GM21786 (cell line): Measurements from ENCODE around the gene VIPR1.
"Not testable (repeated sequence)": the region's sequence is repeated elsewhere in the genome, so short reads cannot be mapped to it uniquely, and the experiment has no call there.

Source experiments
- ATAC-seq: cut with Tn5 transposase; IDR thresholded peaks from one replicate; pipeline ENCODE4 v1.9.1; 2021; ENCODE audit not compliant: unreplicated experiment

VIPR1 gene

GRCh38 chr3:42530073-42530472, 27.6 kb downstream of the VIPR1 start:
- no peak for ATAC-seq

GRCh38 chr3:42531470-42531869, 29.0 kb downstream of the VIPR1 start:
- ATAC-seq, result no peak

GRCh38 chr3:42532229-42532628, 29.8 kb downstream of the VIPR1 start:
- no peak for ATAC-seq

GRCh38 chr3:42533161-42533897, 30.9 kb downstream of the VIPR1 start:
- no peak for ATAC-seq

- ATAC-seq, result no peak
Observed at GRCh38 chr3:42535981-42536784, 33.7 kb downstream of the VIPR1 start.

- ATAC-seq, result no peak
Observed at GRCh38 chr3:42537350-42537749, 34.9 kb downstream of the VIPR1 start.

- ATAC-seq, result peak; percentile 58
Observed at GRCh38 chr3:42539871-42540714, 37.6 kb downstream of the VIPR1 start.

- no peak for ATAC-seq
Observed at GRCh38 chr3:42541079-42541478, 38.6 kb downstream of the VIPR1 start.

GRCh38 chr3:42544492-42545283, 42.2 kb downstream of the VIPR1 start:
- no peak for ATAC-seq

GRCh38 chr3:42545284-42545900, 42.9 kb downstream of the VIPR1 start:
- no peak for ATAC-seq

GRCh38 chr3:42546691-42547213, 44.3 kb downstream of the VIPR1 start:
- no peak for ATAC-seq

GRCh38 chr3:42547401-42547945, 45.0 kb downstream of the VIPR1 start:
- no peak for ATAC-seq

- ATAC-seq, result no peak
Observed at GRCh38 chr3:42549131-42549530, 46.7 kb downstream of the VIPR1 start.

GRCh38 chr3:42550250-42550649, 47.8 kb downstream of the VIPR1 start:
- no peak for ATAC-seq

- ATAC-seq, result no peak
Observed at GRCh38 chr3:42552830-42553229, 50.4 kb downstream of the VIPR1 start.

GRCh38 chr3:42556089-42556632, 53.7 kb downstream of the VIPR1 start:
- no peak for ATAC-seq

- not testable (repeated sequence) for ATAC-seq
Observed at GRCh38 chr3:42556817-42557216, 54.4 kb downstream of the VIPR1 start.

- no peak for ATAC-seq
Observed at GRCh38 chr3:42557854-42558253, 55.4 kb downstream of the VIPR1 start.
